NAMALWA (cell line): ENCODE measurements around the gene VEGFA.

Experiments used
- DNase-seq: peaks from one replicate; pipeline ENCODE4 v3.0.0-alpha.2; 2015; ENCODE audit warnings: low spot score

VEGFA gene

DNA sequence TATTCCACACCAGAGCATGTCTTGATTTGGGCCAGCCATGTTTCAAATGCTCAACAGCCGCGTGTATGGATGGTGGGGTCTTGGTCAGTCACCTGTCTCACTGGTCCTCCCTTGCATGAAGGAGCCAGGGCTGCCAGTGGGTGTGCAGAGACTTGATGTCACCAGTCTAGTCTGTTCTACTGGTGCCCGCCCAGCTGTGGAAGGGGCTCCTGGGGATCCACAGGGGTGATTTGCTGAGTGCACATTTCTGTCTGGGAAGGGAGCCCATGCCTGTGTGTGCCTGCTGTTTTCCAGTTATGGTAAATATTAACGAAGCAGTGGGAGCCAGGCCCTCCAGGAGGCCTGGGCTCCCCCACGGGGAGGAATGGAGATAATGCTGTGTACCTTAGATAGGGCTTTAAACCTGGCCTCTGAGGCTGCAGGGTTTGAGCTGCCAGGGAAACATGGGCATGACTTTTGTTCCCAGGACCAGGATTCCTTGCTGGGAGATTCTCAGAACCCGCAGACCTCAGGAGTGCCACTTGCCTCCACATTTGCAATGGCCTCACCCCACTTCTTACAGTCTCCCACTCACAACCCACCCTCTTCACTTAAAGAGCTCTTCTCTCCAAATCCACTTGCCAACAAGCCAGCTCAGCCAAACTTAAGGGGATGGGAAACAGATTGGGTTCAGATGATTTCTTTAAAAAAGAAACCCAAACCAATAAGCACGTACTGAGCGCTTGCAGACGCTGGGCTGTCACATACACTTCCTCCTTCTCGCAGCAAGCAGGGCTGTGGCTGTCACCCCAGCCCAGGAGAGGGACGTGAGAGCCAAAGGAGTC is 54.1 kb downstream of the VEGFA start:
- peak; percentile 15 for DNase-seq

DNA sequence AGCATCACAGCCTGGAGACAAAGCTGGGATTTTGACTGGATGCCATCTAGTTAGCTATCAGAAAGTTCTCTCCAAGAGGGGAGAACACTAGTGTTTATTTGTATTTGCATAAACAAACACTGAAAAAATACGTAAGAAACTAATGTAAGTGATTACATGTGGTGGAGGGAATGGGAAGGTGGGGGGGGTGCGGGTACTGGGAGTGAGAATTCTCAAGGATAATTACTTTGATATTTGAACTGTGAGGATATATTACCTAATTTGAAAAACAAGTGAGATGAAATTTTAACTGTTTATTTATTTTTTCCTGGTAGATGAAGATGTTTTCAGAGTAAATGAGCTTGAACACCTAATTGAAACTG is 54.7 kb downstream of the VEGFA start:
- no peak for DNase-seq

DNA sequence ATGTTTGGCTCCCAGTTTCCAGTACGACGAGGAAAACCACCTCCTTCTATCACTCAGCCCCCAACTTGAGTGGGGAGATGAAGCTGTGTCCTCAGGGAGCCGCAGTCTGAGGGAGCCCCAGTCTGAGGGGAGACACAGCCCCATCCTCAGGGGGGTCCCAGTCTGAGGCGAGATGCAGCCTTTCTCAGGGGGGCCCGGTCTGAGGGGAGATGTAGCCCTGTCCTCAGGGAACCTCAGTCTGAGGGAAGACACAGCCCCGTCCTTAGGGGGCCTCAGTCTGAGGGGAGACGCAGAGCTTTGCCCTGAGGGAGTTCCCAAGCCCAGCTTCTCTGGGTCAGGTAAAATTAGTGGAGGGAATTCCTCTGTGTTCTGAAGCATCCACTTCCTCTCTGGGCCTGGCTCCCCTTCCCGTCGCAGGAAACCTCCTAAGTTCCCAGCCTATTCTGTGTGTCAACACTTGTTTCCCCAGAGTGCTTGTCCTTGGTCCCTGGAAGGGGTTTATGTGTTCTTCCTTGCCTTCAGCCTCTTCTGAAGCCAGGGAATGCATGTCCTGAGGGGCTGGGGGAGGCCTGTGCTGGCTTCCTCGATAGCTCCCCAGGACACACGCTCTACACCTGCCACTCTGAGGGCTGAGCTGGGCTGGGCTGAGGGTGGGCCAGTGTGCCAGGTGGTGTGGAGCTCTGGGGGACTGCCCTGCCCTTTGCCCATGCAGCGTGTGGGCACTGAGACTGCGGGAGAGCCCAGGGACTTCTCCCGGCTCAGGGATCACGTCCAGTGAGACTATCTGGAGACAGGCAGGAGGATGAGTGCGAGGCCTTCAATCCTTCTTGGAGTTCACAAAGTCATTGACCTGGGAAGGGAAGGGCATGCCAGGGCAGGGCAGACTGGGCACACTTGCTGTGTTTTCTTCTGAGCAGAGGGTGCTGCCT is 55.4 kb downstream of the VEGFA start:
- no peak for DNase-seq

- DNase-seq = no peak
Measured at GRCh38 chr6:43826730-43827129, 56.7 kb downstream of the VEGFA start.

DNA sequence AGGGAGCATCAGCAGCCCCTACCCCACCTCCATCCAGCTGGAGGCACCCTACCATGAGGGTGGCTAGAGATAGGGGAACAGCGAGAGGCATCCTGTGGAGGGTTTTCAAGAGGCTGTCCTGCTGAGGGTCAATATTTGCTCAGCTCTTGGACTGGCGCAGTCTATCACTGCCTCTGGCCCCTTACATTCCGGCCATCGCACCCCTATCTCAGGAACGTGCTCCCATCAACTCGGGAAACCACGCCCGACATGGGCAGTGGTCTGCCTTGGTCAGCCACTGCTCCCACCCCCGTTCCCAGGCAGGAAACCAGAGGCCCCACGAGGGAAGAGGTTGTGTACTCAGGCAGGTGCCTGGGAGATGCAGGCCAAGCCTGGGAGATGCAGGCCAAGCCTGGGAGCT is 57.9 kb downstream of the VEGFA start:
- no peak for DNase-seq

GRCh38 chr6:43828711-43829110 is 58.7 kb downstream of the VEGFA start:
- peak; percentile 90 for DNase-seq

GRCh38 chr6:43829470-43829869 is 59.5 kb downstream of the VEGFA start:
- DNase-seq = no peak

GRCh38 chr6:43830775-43831174 is 60.8 kb downstream of the VEGFA start:
- DNase-seq = no peak

DNA sequence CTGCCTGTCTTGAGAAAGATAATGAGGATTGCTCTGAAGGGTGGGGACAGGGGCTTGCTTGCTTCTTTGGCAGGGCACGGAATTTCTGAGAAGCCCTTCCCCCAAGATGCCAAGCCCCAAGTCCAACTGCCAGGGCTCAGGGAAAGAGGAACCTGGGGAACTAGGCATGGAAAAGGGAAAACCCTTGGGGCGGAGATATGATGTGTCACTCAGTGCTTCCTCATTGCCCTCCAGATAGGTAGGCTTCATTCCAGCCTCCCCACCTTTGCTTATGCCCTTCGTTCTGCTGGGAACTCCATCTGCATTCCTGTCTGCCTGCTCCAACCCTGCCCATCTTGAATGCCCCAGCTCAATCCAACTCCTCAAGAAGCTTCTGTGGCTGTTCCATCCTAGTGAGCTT is 61.2 kb downstream of the VEGFA start:
- DNase-seq = no peak

DNA sequence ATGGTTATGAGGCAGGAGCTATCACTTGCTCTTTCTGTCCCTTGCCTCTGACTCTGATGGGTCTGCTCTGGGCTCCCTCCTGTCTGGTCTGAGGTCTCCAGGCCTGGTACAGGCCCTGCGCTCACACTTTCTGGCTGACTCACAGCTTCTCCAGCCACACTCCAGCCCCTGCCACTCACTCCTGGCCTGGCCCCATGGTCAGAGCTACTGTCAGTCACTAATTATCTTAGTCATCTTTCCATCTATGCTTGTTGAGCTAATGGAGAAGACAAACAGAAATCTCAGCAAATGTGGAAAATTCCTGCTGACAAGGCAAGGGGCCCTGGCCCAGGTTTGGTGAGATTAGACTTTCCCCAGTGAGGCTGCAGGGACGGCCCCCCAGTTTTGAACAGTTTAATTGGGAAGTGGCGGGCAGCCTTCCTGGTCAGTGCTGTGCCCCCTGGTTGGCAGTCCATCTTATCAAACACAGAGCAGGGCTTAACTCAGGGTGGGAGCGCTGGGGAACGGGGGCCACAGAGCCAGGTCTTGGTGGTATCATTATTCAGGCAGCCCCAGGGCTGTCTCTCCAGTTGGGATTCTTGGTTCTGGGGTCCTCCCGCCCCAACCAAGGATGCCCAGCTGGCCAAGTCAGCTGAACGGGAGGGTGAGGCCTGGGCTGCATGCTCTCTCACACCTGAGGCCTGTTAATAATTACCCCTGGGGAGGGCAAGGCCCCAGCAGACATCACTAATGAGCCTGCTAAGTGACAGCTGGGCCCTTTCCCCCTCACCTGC is 63.4 kb downstream of the VEGFA start:
- no peak for DNase-seq

DNA sequence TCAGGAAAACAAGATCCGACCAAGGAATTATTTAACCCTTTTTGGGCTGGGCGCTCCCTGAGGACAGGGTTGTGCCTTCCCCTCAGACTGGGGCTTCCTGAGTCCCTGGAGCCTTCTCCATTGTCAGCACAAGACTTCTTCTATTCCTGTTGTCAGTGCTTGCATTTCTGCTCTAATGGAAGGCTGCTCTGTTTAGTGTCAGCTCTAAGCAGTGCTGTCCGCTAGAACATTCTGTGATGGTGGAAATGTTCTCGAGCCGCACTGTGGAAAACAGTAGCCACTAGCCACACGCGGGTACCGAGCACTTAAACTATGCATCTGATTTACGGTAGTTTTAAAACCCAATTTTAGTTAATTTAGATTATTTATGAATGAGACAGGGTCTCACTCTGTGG is 64.0 kb downstream of the VEGFA start:
- no peak for DNase-seq

GRCh38 chr6:43834528-43835155 is 64.6 kb downstream of the VEGFA start:
- no peak for DNase-seq

DNA sequence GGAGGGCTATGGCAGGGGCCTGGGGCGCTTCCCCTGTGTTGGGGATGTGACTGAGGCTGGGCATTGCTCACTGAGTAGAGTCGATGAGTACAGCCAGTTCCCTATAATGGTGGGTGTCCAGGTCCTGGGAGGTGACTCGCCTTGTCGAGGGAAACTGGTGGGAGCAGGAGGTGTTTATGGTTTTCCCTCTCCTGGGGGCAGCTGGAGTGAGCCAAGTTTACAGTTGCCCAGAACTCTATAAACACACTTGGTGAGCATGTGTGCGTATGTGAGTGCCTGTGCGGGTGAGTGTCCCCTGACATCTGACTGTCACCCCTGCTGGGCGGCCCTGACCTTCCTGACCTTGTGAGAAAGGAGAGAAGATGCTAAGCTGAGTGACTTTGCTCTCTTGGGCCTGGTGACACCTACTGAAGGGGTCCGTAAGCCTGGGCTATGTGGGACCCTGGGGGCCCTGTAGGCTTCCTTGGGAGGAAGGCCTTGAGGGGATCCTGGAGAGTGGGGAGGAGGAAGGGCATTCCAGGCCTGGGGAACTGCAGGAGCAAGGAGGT is 65.9 kb downstream of the VEGFA start:
- DNase-seq = no peak
